Skin epidermis (tissue), 12 donors: ENCODE data around the gene RMRP.

Source experiments
- H3K27ac ChIP-seq, 21 experiments: fragments of 200-600 bp; sonication (generic) in 11 of 21; one replicate each; pipeline ENCODE4 v1.5.0; 2020; ENCODE audit warnings: mild to moderate bottlenecking in 3 of 21, inconsistent platforms in 2 of 21, moderate library complexity in 2 of 21
- H3K4me3 ChIP-seq, 7 experiments: fragments of 200-600 bp; sonication (generic) in 2 of 7; one replicate each; pipeline ENCODE4 v1.5.0; 2020; ENCODE audit warnings: inconsistent platforms in 2 of 7, mild to moderate bottlenecking in 2 of 7, moderate library complexity in 1 of 7

Gene RMRP

DNA sequence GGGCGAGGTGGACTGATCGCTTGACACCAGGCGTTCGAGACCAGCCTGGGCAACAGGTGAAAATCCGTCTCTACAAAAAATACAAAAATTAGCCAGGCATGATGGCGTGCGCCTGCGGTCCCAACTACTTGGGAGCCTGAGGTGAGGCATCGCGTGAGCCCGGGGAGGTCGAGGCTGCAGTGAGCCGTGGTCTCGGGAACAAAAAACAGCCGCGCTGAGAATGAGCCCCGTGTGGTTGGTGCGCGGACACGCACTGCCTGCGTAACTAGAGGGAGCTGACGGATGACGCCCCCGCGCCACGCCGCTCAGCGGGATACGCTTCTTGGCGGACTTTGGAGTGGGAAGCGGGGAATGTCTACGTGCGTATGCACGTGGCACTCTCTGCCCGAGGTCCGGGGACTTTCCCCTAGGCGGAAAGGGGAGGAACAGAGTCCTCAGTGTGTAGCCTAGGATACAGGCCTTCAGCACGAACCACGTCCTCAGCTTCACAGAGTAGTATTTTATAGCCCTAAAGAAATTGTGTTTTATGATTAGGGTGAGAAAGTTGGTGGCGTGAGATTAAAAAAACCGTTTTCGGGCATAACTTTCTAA is at the start of gene RMRP:
Gene RMRP (minus strand): TSS at position 474 of the 591 bp plus-strand sequence.
- peak within 1 kb of the TSS; percentile 83 to 100 (median 99) for H3K27ac ChIP-seq
- peak within 1 kb of the TSS; percentile 65 to 97 (median 94) for H3K4me3 ChIP-seq

DNA sequence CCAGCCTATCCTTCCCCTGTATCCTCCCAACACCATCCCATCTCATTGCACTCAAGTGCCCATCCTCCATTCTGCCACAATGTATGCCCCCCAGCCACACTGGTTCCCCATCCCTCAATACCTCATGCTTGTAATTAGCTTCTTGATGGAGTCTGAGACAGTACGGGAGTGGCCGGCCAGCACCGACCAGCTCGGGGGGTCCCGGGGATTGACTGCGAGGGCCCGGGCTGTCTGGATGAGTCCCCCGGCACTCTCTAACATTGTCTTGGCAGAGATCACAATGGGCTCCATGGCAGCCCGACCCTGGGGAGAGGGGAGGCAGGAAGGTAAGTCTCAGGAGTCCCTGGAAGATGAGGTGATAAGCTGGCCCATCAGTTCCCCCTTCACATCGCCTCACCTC is 49.1 kb upstream of the RMRP start:
- no peak overlapping the region for H3K27ac ChIP-seq
- no peak overlapping the region for H3K4me3 ChIP-seq

GRCh38 chr9:35705836-35706430 is 48.1 kb upstream of the RMRP start:
- H3K4me3 ChIP-seq: no peak overlapping the region
- H3K27ac ChIP-seq: peak overlapping the region in 1 of 21 experiments; percentile 12

DNA sequence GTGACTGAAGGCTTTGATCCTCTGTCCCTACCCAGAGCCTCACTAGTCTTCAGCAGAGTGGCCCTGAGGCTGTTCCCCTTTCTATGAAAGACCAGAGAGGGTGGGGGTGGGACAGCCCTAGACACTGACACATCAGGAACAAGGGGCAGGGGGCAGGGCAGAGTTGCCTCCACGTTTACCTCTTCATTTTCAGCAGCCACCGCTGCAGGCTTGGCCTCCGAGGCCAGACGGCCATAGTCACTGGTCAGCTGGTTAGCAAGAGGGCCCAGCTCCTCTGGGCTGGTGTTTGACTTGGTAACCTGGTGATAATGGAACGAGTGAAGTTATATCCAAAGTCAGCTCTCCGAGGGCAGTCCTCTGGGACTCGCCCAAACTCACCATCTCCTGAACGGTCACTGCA is 47.6 kb upstream of the RMRP start:
- Histone ChIP-seq H3K4me3 (no peak overlapping the region), H3K27ac (peak overlapping the region in 1 of 21 experiments; percentile 12)

GRCh38 chr9:35703906-35704672 is 46.3 kb upstream of the RMRP start:
- H3K4me3 ChIP-seq: no peak overlapping the region
- H3K27ac ChIP-seq: no peak overlapping the region

- no peak overlapping the region for H3K27ac ChIP-seq
These were observed 44.9 kb upstream of the RMRP start for GRCh38 chr9:35702696-35703095.

GRCh38 chr9:35700942-35701341 is 43.1 kb upstream of the RMRP start:
- no peak overlapping the region for H3K27ac ChIP-seq
- no peak overlapping the region for H3K4me3 ChIP-seq

More at GRCh38 chr9:35702696-35703095, 44.9 kb upstream of the RMRP start:
- H3K4me3 ChIP-seq: no peak overlapping the region

DNA sequence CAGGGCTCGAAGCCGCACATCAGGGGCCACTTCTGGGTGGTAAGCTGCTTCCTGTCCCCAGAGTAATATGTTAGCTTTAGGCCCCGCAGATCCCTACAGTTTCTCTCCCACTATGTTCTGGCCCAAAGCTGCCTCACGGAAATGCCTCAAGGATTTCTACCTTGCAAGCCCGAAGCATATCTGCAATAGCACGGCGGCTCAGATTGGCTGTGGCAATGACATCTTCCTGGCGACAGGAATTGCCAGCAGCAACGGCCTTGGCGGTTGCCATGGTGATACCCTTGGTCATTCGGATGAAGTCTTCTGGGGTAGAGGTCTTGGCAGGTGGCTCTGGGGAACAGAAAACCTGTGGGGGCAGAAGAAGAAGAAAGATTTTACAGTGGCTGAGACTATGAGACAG is 42.2 kb upstream of the RMRP start:
- no peak overlapping the region for H3K27ac ChIP-seq

DNA sequence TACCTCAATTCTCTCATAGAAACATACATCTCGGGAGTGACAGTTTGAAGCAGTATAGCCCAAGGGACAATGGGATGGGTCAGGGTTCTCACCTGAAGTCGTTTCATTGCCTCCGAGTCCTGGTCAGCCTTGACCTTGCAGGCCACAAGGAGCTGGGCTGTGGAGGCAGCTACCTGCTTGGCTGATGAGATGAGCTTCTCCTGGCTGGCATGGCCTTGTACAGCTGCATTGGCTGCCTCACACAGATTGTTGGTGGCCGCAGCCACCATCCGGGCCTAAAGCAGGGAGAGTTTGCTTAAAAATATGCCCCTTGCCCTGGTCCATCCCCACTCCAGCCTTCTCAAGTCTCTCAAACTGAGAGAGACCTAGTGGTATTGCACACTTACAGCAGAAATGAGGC is 40.4 kb upstream of the RMRP start:
- Histone ChIP-seq H3K4me3 (no peak overlapping the region), H3K27ac (no peak overlapping the region)

More for the DNA sequence above, 42.2 kb upstream of the RMRP start:
- H3K4me3 ChIP-seq: no peak overlapping the region

GRCh38 chr9:35697486-35697885 is 39.7 kb upstream of the RMRP start:
- no peak overlapping the region for H3K27ac ChIP-seq
- H3K4me3 ChIP-seq: no peak overlapping the region

DNA sequence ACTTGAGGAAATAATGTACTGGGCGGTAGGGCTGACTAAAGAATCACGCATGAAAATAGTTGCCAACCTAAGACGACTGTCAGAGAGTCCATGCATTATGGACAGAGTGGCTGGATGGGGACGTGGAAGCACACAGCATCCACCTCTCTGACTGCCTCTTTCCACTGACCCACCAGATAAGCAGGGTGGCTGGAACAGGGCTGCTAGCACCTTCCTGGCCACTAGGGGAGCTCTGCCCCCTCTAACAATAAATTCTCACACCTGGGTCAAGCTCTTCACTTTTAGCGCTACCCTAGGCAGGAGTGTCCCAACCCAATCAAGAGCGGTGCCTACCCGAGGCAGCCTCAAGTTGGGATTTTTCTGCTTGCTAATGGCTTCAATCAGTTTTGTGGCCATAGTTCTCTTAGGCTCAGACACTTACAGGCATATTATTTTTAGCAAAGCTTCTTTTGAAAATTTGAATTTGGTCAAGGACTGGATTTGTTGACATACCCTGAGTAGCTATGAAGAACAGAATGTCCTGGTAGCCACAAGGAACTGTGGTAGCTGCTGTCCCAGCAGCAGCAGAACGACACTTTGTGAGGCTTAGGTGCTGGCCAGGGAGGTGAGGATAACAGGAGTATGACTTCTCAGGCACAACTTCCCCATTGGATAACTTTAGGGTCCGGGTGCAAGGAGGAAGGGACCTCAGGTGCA is 38.8 kb upstream of the RMRP start:
- Histone ChIP-seq H3K27ac (peak overlapping the region in 1 of 21 experiments; percentile 14), H3K4me3 (no peak overlapping the region)

DNA sequence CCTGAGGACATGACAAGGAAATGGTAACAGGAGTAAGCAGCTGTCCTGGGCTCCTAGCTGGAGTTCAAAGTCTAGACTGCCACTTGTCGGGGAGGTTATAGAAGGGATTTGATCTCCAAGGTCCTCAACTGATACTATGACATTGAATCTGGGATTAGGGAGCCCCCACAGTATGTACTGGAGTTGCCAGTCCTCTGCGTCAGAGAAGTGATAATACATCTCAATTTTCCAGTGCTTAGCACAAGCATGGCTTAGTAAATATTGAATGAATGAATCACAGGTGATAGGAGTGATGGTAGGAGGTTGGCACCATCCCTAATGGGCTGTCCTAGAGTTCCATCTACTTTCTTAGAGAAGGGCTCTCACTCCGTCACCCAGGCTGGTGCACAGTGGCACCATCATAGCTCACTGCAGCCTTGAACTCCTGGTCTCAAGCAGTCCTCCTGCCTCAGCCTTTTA is 38.2 kb upstream of the RMRP start:
- Histone ChIP-seq H3K4me3 (no peak overlapping the region), H3K27ac (no peak overlapping the region)

DNA sequence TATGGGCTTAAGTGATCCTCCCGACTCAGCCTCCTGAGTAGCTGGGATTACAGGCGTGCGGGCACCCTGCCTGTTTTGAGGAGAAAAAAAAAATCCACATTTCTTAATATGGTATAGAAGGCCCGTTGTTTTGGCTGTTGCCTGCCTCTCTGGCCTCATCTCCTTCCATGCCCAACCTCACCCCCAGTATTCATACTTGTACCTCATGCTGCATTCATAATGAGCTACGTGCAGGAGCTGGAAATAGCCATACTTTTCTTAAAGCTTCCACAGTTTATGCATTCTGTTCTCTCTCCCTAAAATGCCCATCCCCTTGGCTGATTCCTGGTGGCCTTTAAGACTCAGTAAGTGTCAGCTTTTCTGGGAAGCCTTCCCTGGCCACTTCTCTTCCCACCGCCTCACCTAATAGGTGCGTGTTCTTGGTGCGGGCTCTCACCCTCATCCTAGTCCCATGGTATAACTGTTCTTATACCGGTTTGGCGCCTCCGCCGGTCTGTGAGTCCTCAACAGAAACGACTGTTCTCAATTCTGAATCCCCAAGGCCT is 34.0 kb upstream of the RMRP start:
- H3K27ac ChIP-seq: peak overlapping the region in 12 of 21 experiments; percentile 76 to 96 (median 88)
- H3K4me3 ChIP-seq: peak overlapping the region in 1 of 7 experiments; percentile 60

- peak overlapping the region in 20 of 21 experiments; percentile 68 to 96 (median 87) for H3K27ac ChIP-seq
- peak overlapping the region; percentile 52 to 77 (median 60) for H3K4me3 ChIP-seq
These were observed 33.5 kb upstream of the RMRP start for GRCh38 chr9:35691334-35691650.

GRCh38 chr9:35690614-35691333 is 33.0 kb upstream of the RMRP start:
- peak overlapping the region in 20 of 21 experiments; percentile 68 to 96 (median 87) for H3K27ac ChIP-seq
- H3K4me3 ChIP-seq: peak overlapping the region; percentile 52 to 77 (median 60)

GRCh38 chr9:35690294-35690613 is 32.4 kb upstream of the RMRP start:
- H3K4me3 ChIP-seq: peak overlapping the region; percentile 52 to 77 (median 60)

GRCh38 chr9:35689542-35690293 is 31.9 kb upstream of the RMRP start, which contains the start of gene TPM2:
Gene TPM2, minus strand, starts transcription at chr9:35689925. Its CDS starts 108 bp downstream, at chr9:35689817.
- Histone ChIP-seq H3K27ac (peak within 1 kb of the TSS in 20 of 21 experiments; percentile 68 to 96 (median 87)), H3K4me3 (peak within 1 kb of the TSS; percentile 52 to 77 (median 60))

More at GRCh38 chr9:35690294-35690613, 32.4 kb upstream of the RMRP start:
- H3K27ac ChIP-seq: peak overlapping the region in 20 of 21 experiments; percentile 68 to 96 (median 87)
